Lower leg skin (tissue), 3 donors: Measurements from ENCODE around the gene SLC5A2.

ENCODE experiments used
- POLR2A ChIP-seq, 2 donors: fragments of 450-650 bp; IDR thresholded peaks; one replicate each; pipeline ENCODE4 v1.6.1; 2016 to 2017; ENCODE audit warnings: antibody characterized with exemption in 2 of 2, mild to moderate bottlenecking in 1 of 2, moderate library complexity in 1 of 2
- TF ChIP-seq, protein P1 (sequence below), 3 donors: fragments of 450-650 bp; IDR thresholded peaks; one replicate each; pipeline ENCODE4 v1.5.1; 2016; ENCODE audit warnings: antibody characterized with exemption in 3 of 3, mild to moderate bottlenecking in 3 of 3, moderate library complexity in 2 of 3

DNA sequence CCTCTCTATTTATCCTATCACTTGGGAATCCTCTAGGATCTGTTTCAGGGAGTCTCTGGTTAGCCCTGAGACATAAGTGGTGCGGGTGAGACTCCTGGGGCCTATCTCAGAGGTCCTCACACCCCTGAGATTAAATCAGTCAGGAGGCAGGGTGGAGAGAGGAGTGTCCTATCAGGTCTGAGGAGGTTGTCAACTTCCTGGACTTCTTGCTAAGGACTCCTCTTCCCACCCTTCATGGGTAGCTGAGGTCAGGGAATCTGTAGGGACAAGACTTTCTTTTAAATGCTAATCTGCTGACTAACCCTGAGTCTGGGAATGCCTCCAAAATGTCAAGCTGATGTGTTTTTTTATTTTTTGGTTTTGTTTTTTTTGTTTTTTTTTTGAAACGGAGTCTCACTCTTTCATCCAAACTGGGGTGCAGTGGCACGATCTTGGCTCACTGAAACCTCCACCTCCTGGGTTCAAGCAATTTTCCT is 30.3 kb upstream of the SLC5A2 start:
- TF ChIP-seq, protein P1, sequence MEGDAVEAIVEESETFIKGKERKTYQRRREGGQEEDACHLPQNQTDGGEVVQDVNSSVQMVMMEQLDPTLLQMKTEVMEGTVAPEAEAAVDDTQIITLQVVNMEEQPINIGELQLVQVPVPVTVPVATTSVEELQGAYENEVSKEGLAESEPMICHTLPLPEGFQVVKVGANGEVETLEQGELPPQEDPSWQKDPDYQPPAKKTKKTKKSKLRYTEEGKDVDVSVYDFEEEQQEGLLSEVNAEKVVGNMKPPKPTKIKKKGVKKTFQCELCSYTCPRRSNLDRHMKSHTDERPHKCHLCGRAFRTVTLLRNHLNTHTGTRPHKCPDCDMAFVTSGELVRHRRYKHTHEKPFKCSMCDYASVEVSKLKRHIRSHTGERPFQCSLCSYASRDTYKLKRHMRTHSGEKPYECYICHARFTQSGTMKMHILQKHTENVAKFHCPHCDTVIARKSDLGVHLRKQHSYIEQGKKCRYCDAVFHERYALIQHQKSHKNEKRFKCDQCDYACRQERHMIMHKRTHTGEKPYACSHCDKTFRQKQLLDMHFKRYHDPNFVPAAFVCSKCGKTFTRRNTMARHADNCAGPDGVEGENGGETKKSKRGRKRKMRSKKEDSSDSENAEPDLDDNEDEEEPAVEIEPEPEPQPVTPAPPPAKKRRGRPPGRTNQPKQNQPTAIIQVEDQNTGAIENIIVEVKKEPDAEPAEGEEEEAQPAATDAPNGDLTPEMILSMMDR (IDR thresholded peaks at IDR 0.05): no peak
- no peak for TF ChIP-seq POLR2A (IDR thresholded peaks at IDR 0.05)
